T-cell (primary cell): Measurements from ENCODE around the gene SULT1E1. TPM values are rescaled to one million over a fixed set of nuclear protein-coding genes. Genes with fewer than 3 reads are reported as not detected.

Source experiments
- ATAC-seq, 4 experiments: fragments of 200-7000 bp in 3 of 4; fragments of 150-1000 bp in 1 of 4; cut with Tn5 transposase; replicated peaks in 1 of 4; 1 replicate in 3 of 4; 2 replicates in 1 of 4; pipeline ENCODE4 v1.10.0; 2021; ENCODE audit warnings: moderate library complexity in 3 of 4, mild to moderate bottlenecking in 2 of 4, moderate number of reproducible peaks in 1 of 4
- CTCF ChIA-PET, 2 donors: fragments of 300-600 bp; sonication (Branson Sonifier 250); formaldehyde crosslinking; loops; one replicate each; lab custom pipeline; 2022; ENCODE audit warnings: antibody characterized with exemption in 2 of 2; lab: Charles Lee
- POLR2A ChIA-PET, 2 donors: fragments of 300-600 bp; sonication (Branson Sonifier 250); formaldehyde crosslinking; loops; one replicate each; lab custom pipeline; 2022; ENCODE audit warnings: antibody characterized with exemption in 2 of 2; lab: Charles Lee
- DNase-seq, 35 experiments: peaks; one replicate each; pipeline versions ENCODE4 v3.0.0 to v3.0.0-alpha.2; 2013 to 2023
- H3K27ac ChIP-seq: one replicate; pipeline ENCODE4 v1.5.1; 2013; ENCODE audit warnings: low read length
- H3K27me3 ChIP-seq, 2 experiments: replicated peaks in 1 of 2; 1 replicate in 1 of 2; 2 replicates in 1 of 2; pipeline versions ENCODE4 v1.6.1 to v1.7.0; 2013; ENCODE audit warnings: low read length in 1 of 2, mixed read lengths in 1 of 2; ENCODE audit not compliant: control insufficient read depth in 2 of 2, insufficient read depth in 2 of 2; ENCODE audit errors: extremely low read depth in 1 of 2
- H3K36me3 ChIP-seq, 2 donors: 1 replicate in 1 of 2; 2 replicates in 1 of 2; pipeline versions ENCODE4 v1.6.1 to v1.7.0; 2013; ENCODE audit warnings: low read length in 1 of 2; ENCODE audit not compliant: control insufficient read depth in 2 of 2, insufficient read depth in 1 of 2; ENCODE audit errors: extremely low read depth in 1 of 2
- H3K4me1 ChIP-seq, 2 experiments: 1 replicate in 1 of 2; 2 replicates in 1 of 2; pipeline versions ENCODE4 v1.6.1 to v1.7.0; 2013; ENCODE audit warnings: low read length in 2 of 2, mixed read lengths in 1 of 2; ENCODE audit not compliant: insufficient read depth in 2 of 2, control insufficient read depth in 1 of 2; ENCODE audit errors: extremely low read depth in 1 of 2
- H3K4me3 ChIP-seq, 2 donors: 1 replicate in 1 of 2; 2 replicates in 1 of 2; pipeline versions ENCODE4 v1.5.1 to v1.7.0; 2013; ENCODE audit warnings: mild to moderate bottlenecking in 2 of 2, low read length in 1 of 2, moderate library complexity in 1 of 2; ENCODE audit not compliant: control insufficient read depth in 1 of 2; ENCODE audit errors: extremely low read depth in 1 of 2
- H3K9me3 ChIP-seq: 2 replicates; pipeline ENCODE4 v1.7.0; 2013
- H3K27ac Mint-ChIP-seq, 2 donors: one replicate each; pipeline ENCODE4 v1.8.0; 2020 to 2021; ENCODE audit warnings: mild to moderate bottlenecking in 2 of 2, mixed read lengths in 2 of 2
- H3K27me3 Mint-ChIP-seq, 2 donors: one replicate each; pipeline ENCODE4 v1.8.0; 2021 to 2022; ENCODE audit warnings: mixed read lengths in 2 of 2
- H3K36me3 Mint-ChIP-seq: one replicate; pipeline ENCODE4 v1.8.0; 2021; ENCODE audit warnings: mixed read lengths
- H3K4me1 Mint-ChIP-seq, 3 donors: one replicate each; pipeline ENCODE4 v1.8.0; 2020 to 2022; ENCODE audit warnings: mixed read lengths in 3 of 3, mild to moderate bottlenecking in 1 of 3
- H3K4me3 Mint-ChIP-seq, 3 donors: one replicate each; pipeline ENCODE4 v1.8.0; 2020 to 2022; ENCODE audit warnings: mild to moderate bottlenecking in 3 of 3, mixed read lengths in 3 of 3, moderate library complexity in 3 of 3
- H3K9me3 Mint-ChIP-seq, 3 donors: one replicate each; pipeline ENCODE4 v1.8.0; 2020 to 2022; ENCODE audit warnings: mixed read lengths in 3 of 3
- WGBS: methylation state at CpG from one replicate; pipeline ENCODE4 v1.1.5; 2013; ENCODE audit warnings: missing lambda C conversion rate; ENCODE audit not compliant: insufficient coverage; 5-methylcytosine and 5-hydroxymethylcytosine counted together
- total RNA-seq, 35 experiments: library from RNA in 6 of 35; stranded (reverse) in 6 of 35; fragments of 120-200 nt in 1 of 35; gene quantifications; one replicate each; pipeline versions ENCODE4 v1.2.1 to v1.2.4 and lab custom pipeline; 2013 to 2026

SULT1E1 gene
- total RNA-seq, 5 donors from 2014 or later (not counting 1 experiment from before 2014, with no cell fraction given): not detected

GRCh38 chr4:69800599-69800998 is 59.3 kb downstream of the SULT1E1 start:
- Histone ChIP-seq H3K27me3 (no peaks in the 10 kb centered on the region), H3K4me3 (no peak overlapping the region), H3K4me1 (no peaks in the 10 kb centered on the region), H3K36me3 (no peaks in the 10 kb centered on the region), H3K9me3 (no peaks in the 10 kb centered on the region), H3K27ac (no peak overlapping the region)
- DNase-seq (no peak), ATAC-seq (no peak)
- Mint-ChIP-seq H3K4me1 (peaks cover 0 to 5% (median 0%) of the 10 kb centered on the region in 3 donors), H3K36me3 (no peaks in the 10 kb centered on the region), H3K9me3 (no peaks in the 10 kb centered on the region), H3K27ac (no peak overlapping the region), H3K27me3 (no peaks in the 10 kb centered on the region), H3K4me3 (no peak overlapping the region)
- WGBS: no CpG with 5 or more reads among the region's 1 CpG
- ChIA-PET POLR2A (no interaction called here), CTCF (no interaction called here)

GRCh38 chr4:69799337-69799736 is 60.6 kb downstream of the SULT1E1 start:
- ChIA-PET POLR2A (no interaction called here), CTCF (interaction anchor here (0.7 kb wide), 2 partner anchors 26 to 32 kb away, joined by 5 to 8 read pairs; no protein-coding TSS in a partner anchor)
- H3K27me3 Mint-ChIP-seq: no peaks in the 10 kb centered on the region
- DNase-seq (no peak), ATAC-seq (no peak)
- H3K4me1 ChIP-seq: no peaks in the 10 kb centered on the region
- H3K4me3 ChIP-seq: no peak overlapping the region
- peaks cover 0 to 3% (median 0%) of the 10 kb centered on the region in 3 donors for H3K9me3 Mint-ChIP-seq
- 47% methylated on average over 3 of the region's 3 CpGs for WGBS
- no peaks in the 10 kb centered on the region for H3K36me3 ChIP-seq
- no peak overlapping the region for H3K27ac Mint-ChIP-seq
- no peak overlapping the region for H3K4me3 Mint-ChIP-seq
- no peak overlapping the region for H3K27ac ChIP-seq
- no peaks in the 10 kb centered on the region for H3K9me3 ChIP-seq
- H3K27me3 ChIP-seq: no peaks in the 10 kb centered on the region
- peaks cover 0 to 5% (median 0%) of the 10 kb centered on the region in 3 donors for H3K4me1 Mint-ChIP-seq
- no peaks in the 10 kb centered on the region for H3K36me3 Mint-ChIP-seq

GRCh38 chr4:69793732-69794131 is 66.2 kb downstream of the SULT1E1 start:
- Histone ChIP-seq H3K4me1 (no peaks in the 10 kb centered on the region), H3K36me3 (no peaks in the 10 kb centered on the region), H3K27me3 (no peaks in the 10 kb centered on the region), H3K27ac (no peak overlapping the region), H3K4me3 (no peak overlapping the region), H3K9me3 (no peaks in the 10 kb centered on the region)
- CTCF ChIA-PET: no interaction called here
- Mint-ChIP-seq H3K9me3 (peaks cover 0 to 3% (median 0%) of the 10 kb centered on the region in 3 donors), H3K27ac (no peak overlapping the region), H3K27me3 (no peaks in the 10 kb centered on the region), H3K36me3 (no peaks in the 10 kb centered on the region), H3K4me3 (no peak overlapping the region), H3K4me1 (peaks cover 0 to 5% (median 0%) of the 10 kb centered on the region in 3 donors)
- ATAC-seq: no peak
- POLR2A ChIA-PET: no interaction called here
- DNase-seq: no peak

Other genes with a start within 250 kb of the SULT1E1 start
- not detected for gene UGT2A2, start 220.5 kb downstream of the SULT1E1 start, total RNA-seq
- not detected for gene UGT2A1, start 206.9 kb downstream of the SULT1E1 start, total RNA-seq
- gene SULT1B1, start 99.5 kb downstream of the SULT1E1 start, total RNA-seq: 10 to 100 TPM in 2 of 5 donors, 1 to 10 TPM in 3; 8.0 to 22.6 (median 10.0) TPM
- gene CSN1S1, start 70.9 kb upstream of the SULT1E1 start, total RNA-seq: not detected
- gene CSN2, start 105.6 kb upstream of the SULT1E1 start, total RNA-seq: not detected
- not detected for gene STATH, start 135.8 kb upstream of the SULT1E1 start, total RNA-seq
- not detected for gene HTN3, start 168.3 kb upstream of the SULT1E1 start, total RNA-seq
- not detected for gene HTN1, start 190.3 kb upstream of the SULT1E1 start, total RNA-seq